HuH-7.5 (cell line): ENCODE measurements around the gene TDRD10.

ENCODE experiments used
- DNase-seq: peaks from one replicate; pipeline ENCODE4 v3.0.0; 2011; ENCODE audit warnings: low spot score

TDRD10 gene

GRCh38 chr1:154553056-154554030 lies 51.3 kb downstream of the TDRD10 start:
- DNase-seq, result no peak

- DNase-seq, result no peak
These were observed 54.4 kb downstream of the TDRD10 start for GRCh38 chr1:154556422-154556821.

- no peak for DNase-seq
These were observed 55.4 kb downstream of the TDRD10 start for GRCh38 chr1:154557248-154557938.

- no peak for DNase-seq
These were observed 56.1 kb downstream of the TDRD10 start, which contains the start of gene UBE2Q1 for GRCh38 chr1:154557939-154558719. UBE2Q1 (minus strand) TSS chr1:154558662; CDS start chr1:154558553, 109 bp downstream.

- DNase-seq, result peak; percentile 98
These were observed 56.9 kb downstream of the TDRD10 start for GRCh38 chr1:154558720-154559465.

- DNase-seq, result peak; percentile 88
These were observed 57.5 kb downstream of the TDRD10 start for GRCh38 chr1:154559466-154560044.

- DNase-seq, result no peak
These were observed 63.9 kb downstream of the TDRD10 start for GRCh38 chr1:154565876-154566275.

- peak; percentile 92 for DNase-seq
These were observed 65.6 kb downstream of the TDRD10 start, which contains the start of gene CHRNB2 for GRCh38 chr1:154567386-154568156. CHRNB2 (plus strand) TSS chr1:154567778; CDS start chr1:154568045, 267 bp downstream.

GRCh38 chr1:154568157-154568815 lies 66.3 kb downstream of the TDRD10 start:
- no peak for DNase-seq

- DNase-seq, result no peak
These were observed 69.4 kb downstream of the TDRD10 start for GRCh38 chr1:154571244-154571963.

GRCh38 chr1:154571964-154572288 lies 69.9 kb downstream of the TDRD10 start:
- DNase-seq, result no peak

GRCh38 chr1:154572468-154573167 lies 70.6 kb downstream of the TDRD10 start:
- no peak for DNase-seq

- no peak for DNase-seq
These were observed 71.1 kb downstream of the TDRD10 start for GRCh38 chr1:154573168-154573510.

GRCh38 chr1:154574716-154575115 lies 72.7 kb downstream of the TDRD10 start:
- DNase-seq, result no peak

GRCh38 chr1:154575147-154575927 lies 73.3 kb downstream of the TDRD10 start:
- DNase-seq, result no peak

GRCh38 chr1:154575951-154576566 lies 74.0 kb downstream of the TDRD10 start:
- DNase-seq, result no peak

GRCh38 chr1:154577346-154578057 lies 75.5 kb downstream of the TDRD10 start:
- no peak for DNase-seq
